Stimulated activated CD8-positive, alpha-beta memory T cell treated with anti-CD3 and anti-CD28 coated beads, Interleukin-12 subunit alpha, Interleukin-12 subunit beta, amount 100 ng/mL, for 4 hours (primary cell): Measurements from ENCODE around the gene ASAP2.

ENCODE experiments used
- DNase-seq: peaks from one replicate; pipeline ENCODE4 v3.0.0-alpha.2; 2020; ENCODE audit warnings: low read depth

The ASAP2 gene

GRCh38 chr2:9347411-9347881 is 140.8 kb downstream of the ASAP2 start:
- no peak for DNase-seq

GRCh38 chr2:9354318-9354717 is 147.7 kb downstream of the ASAP2 start:
- no peak for DNase-seq

GRCh38 chr2:9355270-9355669 is 148.7 kb downstream of the ASAP2 start:
- no peak for DNase-seq

GRCh38 chr2:9355716-9356115 is 149.1 kb downstream of the ASAP2 start:
- DNase-seq, result no peak

- DNase-seq, result no peak
These were observed 149.6 kb downstream of the ASAP2 start for GRCh38 chr2:9356261-9356660.

- no peak for DNase-seq
These were observed 152.2 kb downstream of the ASAP2 start for GRCh38 chr2:9358846-9359245.

GRCh38 chr2:9359463-9359862 is 152.9 kb downstream of the ASAP2 start:
- DNase-seq, result no peak

- DNase-seq, result no peak
These were observed 153.5 kb downstream of the ASAP2 start for GRCh38 chr2:9360110-9360509.

GRCh38 chr2:9360701-9361100 is 154.1 kb downstream of the ASAP2 start:
- no peak for DNase-seq

GRCh38 chr2:9364373-9364772 is 157.8 kb downstream of the ASAP2 start:
- DNase-seq, result no peak

- DNase-seq, result no peak
These were observed 158.3 kb downstream of the ASAP2 start for GRCh38 chr2:9364791-9365497.

GRCh38 chr2:9365498-9366019 is 158.9 kb downstream of the ASAP2 start:
- no peak for DNase-seq

- DNase-seq, result no peak
These were observed 159.4 kb downstream of the ASAP2 start for GRCh38 chr2:9366026-9366425.

GRCh38 chr2:9370746-9371145 is 164.1 kb downstream of the ASAP2 start:
- DNase-seq, result no peak

- no peak for DNase-seq
These were observed 166.4 kb downstream of the ASAP2 start for GRCh38 chr2:9373047-9373446.

- no peak for DNase-seq
These were observed 166.9 kb downstream of the ASAP2 start for GRCh38 chr2:9373476-9373875.

- no peak for DNase-seq
These were observed 167.6 kb downstream of the ASAP2 start for GRCh38 chr2:9374071-9374730.

GRCh38 chr2:9375857-9376428 is 169.3 kb downstream of the ASAP2 start:
- DNase-seq, result no peak

- no peak for DNase-seq
These were observed 171.0 kb downstream of the ASAP2 start for GRCh38 chr2:9377461-9378097.

GRCh38 chr2:9378433-9379390 is 172.1 kb downstream of the ASAP2 start:
- DNase-seq, result no peak

GRCh38 chr2:9379391-9379755 is 172.8 kb downstream of the ASAP2 start:
- no peak for DNase-seq
